ENCODE data around the gene ATXN7L3. TPM values are rescaled to one million over a fixed set of nuclear protein-coding genes. Genes with fewer than 3 reads are reported as not detected.

ATXN7L3 gene
- polyA plus RNA-seq, 5 donors, result 50.4 to 72.3 (median 58.5) TPM

Other genes with a start within 250 kb of the ATXN7L3 start
- under 1 TPM in 4 of 5 donors, not detected in 1; 0.17 to 0.79 (median 0.26) TPM for gene PYY, start 245.9 kb downstream of the ATXN7L3 start, polyA plus RNA-seq (ENCODE audit: insufficient read depth in 1 of 5, insufficient read length in 5 of 5, low replicate concordance in 1 of 5)
- gene NAGS, start 195.3 kb downstream of the ATXN7L3 start, polyA plus RNA-seq (ENCODE audit: insufficient read depth in 1 of 5, insufficient read length in 5 of 5, low replicate concordance in 1 of 5), result 1 to 10 TPM; 2.2 to 4.3 (median 4.2) TPM
- gene TMEM101, start 184.9 kb downstream of the ATXN7L3 start, polyA plus RNA-seq (ENCODE audit: insufficient read depth in 1 of 5, insufficient read length in 5 of 5, low replicate concordance in 1 of 5), result 10 to 100 TPM; 41.5 to 48.1 (median 42.7) TPM
- 10 to 100 TPM; 29.8 to 39.8 (median 36.2) TPM for gene LSM12, start 133.2 kb downstream of the ATXN7L3 start, polyA plus RNA-seq (ENCODE audit: insufficient read depth in 1 of 5, insufficient read length in 5 of 5, low replicate concordance in 1 of 5)
- gene G6PC3, start 129.1 kb downstream of the ATXN7L3 start, polyA plus RNA-seq (ENCODE audit: insufficient read depth in 1 of 5, insufficient read length in 5 of 5, low replicate concordance in 1 of 5), result 10 to 100 TPM; 44.1 to 68.4 (median 51.0) TPM
- gene HDAC5, start 76.2 kb downstream of the ATXN7L3 start, polyA plus RNA-seq (ENCODE audit: insufficient read depth in 1 of 5, insufficient read length in 5 of 5, low replicate concordance in 1 of 5), result 10 to 100 TPM; 43.3 to 60.6 (median 57.4) TPM
- gene HROB, start 58.0 kb downstream of the ATXN7L3 start, polyA plus RNA-seq (ENCODE audit: insufficient read depth in 1 of 5, insufficient read length in 5 of 5, low replicate concordance in 1 of 5), result 1 to 10 TPM; 4.4 to 6.8 (median 5.5) TPM
- 1 to 10 TPM; 2.7 to 3.6 (median 2.7) TPM for gene ASB16, start 29.2 kb downstream of the ATXN7L3 start, polyA plus RNA-seq (ENCODE audit: insufficient read depth in 1 of 5, insufficient read length in 5 of 5, low replicate concordance in 1 of 5)
- 10 to 100 TPM; 45.6 to 55.7 (median 53.3) TPM for gene TMUB2, start 12.9 kb downstream of the ATXN7L3 start, polyA plus RNA-seq (ENCODE audit: insufficient read depth in 1 of 5, insufficient read length in 5 of 5, low replicate concordance in 1 of 5)
- gene UBTF, start 19.8 kb upstream of the ATXN7L3 start, polyA plus RNA-seq (ENCODE audit: insufficient read depth in 1 of 5, insufficient read length in 5 of 5, low replicate concordance in 1 of 5), result 100 to 1,000 TPM in 4 of 5 donors, 10 to 100 TPM in 1; 99.8 to 129 (median 106) TPM
- gene SLC4A1, start 68.3 kb upstream of the ATXN7L3 start, polyA plus RNA-seq (ENCODE audit: insufficient read depth in 1 of 5, insufficient read length in 5 of 5, low replicate concordance in 1 of 5), result 10 to 100 TPM in 3 of 5 donors, 1 to 10 TPM in 2; 7.5 to 32.1 (median 12.0) TPM
- 1 to 10 TPM; 1.6 to 4.3 (median 3.4) TPM for gene RUNDC3A, start 108.7 kb upstream of the ATXN7L3 start, polyA plus RNA-seq (ENCODE audit: insufficient read depth in 1 of 5, insufficient read length in 5 of 5, low replicate concordance in 1 of 5)
- gene SLC25A39, start 124.9 kb upstream of the ATXN7L3 start, polyA plus RNA-seq (ENCODE audit: insufficient read depth in 1 of 5, insufficient read length in 5 of 5, low replicate concordance in 1 of 5), result 100 to 1,000 TPM in 1 of 5 donors, 10 to 100 TPM in 4; 53.0 to 104 (median 78.8) TPM
- gene GRN, start 145.4 kb upstream of the ATXN7L3 start, polyA plus RNA-seq (ENCODE audit: insufficient read depth in 1 of 5, insufficient read length in 5 of 5, low replicate concordance in 1 of 5), result 100 to 1,000 TPM; 177 to 276 (median 210) TPM
- gene FAM171A2, start 164.0 kb upstream of the ATXN7L3 start, polyA plus RNA-seq (ENCODE audit: insufficient read depth in 1 of 5, insufficient read length in 5 of 5, low replicate concordance in 1 of 5), result 10 to 100 TPM; 20.9 to 43.1 (median 29.5) TPM
- 1 to 10 TPM; 6.4 to 8.2 (median 6.7) TPM for gene ITGA2B, start 189.8 kb upstream of the ATXN7L3 start, polyA plus RNA-seq (ENCODE audit: insufficient read depth in 1 of 5, insufficient read length in 5 of 5, low replicate concordance in 1 of 5)

Measured in right lung (tissue), 5 donors.